Measurements from ENCODE around the gene AKR1C2.
A peak's percentile ranks its signal among the peaks of the same experiment; 100 is the strongest.
"Not testable (repeated sequence)": the region's sequence is repeated elsewhere in the genome, so short reads cannot be mapped to it uniquely, and the experiment has no call there.

Gene AKR1C2

DNA sequence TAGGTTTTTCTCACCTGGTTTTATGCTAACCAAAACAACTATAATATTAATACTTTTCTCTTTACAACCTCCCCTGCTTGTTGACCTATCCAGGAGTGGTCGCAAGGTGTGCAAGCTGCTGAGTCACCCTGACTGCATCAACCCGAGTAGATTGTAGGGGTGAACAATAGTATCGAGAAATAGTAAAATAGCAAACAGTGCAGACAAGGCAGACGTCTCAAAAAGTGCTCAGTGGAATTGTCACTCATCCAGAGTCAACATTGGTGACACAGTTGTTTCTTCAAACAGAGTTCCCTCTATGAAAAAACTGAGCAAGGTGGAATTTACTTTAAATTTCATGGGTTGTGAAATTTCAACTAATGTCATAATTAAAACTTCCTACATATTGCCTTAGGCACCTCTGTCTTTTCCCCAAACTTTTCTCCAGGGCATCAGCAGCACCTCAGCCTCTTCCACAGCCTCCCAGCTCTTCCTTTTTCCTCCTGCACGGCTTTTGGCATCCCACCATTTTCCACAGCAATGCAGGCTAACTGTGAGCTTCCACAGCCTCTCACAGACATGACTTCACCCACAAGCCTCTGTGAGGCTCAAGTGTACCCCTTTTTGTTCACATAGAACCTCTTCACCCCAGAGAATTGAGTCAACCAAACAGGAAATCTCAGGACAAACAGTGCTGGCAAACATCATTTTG lies 46.6 kb downstream of the AKR1C2 start:
- H3K9ac ChIP-seq (ENCODE audit: low read length); H3K27me3 ChIP-seq (ENCODE audit: control insufficient read depth, insufficient read depth, low read length); H3K36me3 ChIP-seq (ENCODE audit: control insufficient read depth, insufficient read depth, low read length); H3K4me3 ChIP-seq (ENCODE audit: low read length); H3K4me1 ChIP-seq (ENCODE audit: control insufficient read depth, insufficient read depth, low read length); H3K27ac ChIP-seq (ENCODE audit: low read depth, low read length): not testable (repeated sequence)

DNA sequence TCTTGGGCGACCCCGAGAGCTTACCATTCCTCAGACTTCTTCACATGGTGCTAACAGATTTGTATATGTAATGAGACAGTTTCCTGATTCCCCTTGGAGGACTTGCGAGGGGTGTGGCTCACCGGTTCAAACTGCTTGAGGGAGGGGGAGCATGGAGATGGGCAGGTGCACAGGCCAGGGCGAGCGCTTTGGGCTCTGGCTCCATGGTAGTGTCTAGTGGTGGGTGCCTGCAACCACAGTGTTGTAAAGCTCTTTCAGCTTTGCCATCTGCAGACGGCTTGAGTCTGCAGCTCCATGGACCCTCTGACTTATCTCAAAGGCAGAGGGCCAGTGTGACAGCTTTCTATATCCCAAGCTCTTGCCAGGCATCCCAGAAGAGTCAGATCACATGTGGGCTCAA lies 47.6 kb downstream of the AKR1C2 start:
- H3K4me1 ChIP-seq (ENCODE audit: control insufficient read depth, insufficient read depth, low read length); H3K36me3 ChIP-seq (ENCODE audit: control insufficient read depth, insufficient read depth, low read length); H3K27ac ChIP-seq (ENCODE audit: low read depth, low read length); H3K4me3 ChIP-seq (ENCODE audit: low read length); H3K27me3 ChIP-seq (ENCODE audit: control insufficient read depth, insufficient read depth, low read length); H3K9ac ChIP-seq (ENCODE audit: low read length): not testable (repeated sequence)

DNA sequence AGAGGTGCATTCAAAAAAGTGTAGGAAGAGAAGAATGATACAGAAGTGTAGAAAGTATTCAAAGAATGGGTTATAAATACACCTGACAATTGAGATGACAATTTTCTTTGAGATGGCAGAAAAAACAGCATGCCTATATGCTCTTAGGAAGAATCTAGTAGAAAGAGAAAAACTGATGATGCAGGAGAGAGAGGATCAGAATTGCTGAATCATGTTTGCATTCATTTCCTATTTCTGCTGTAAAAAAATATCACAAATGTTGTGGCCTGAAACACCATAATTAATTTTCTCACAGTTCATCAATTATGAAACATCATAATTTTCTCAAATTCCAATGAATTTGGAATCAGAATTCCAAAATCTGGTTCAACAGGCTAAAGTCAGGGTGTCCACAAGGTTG lies 50.3 kb downstream of the AKR1C2 start:
- no peak overlapping the region for H3K4me3 ChIP-seq (ENCODE audit: low read length)
- H3K4me1 ChIP-seq (ENCODE audit: control insufficient read depth, insufficient read depth, low read length), result peaks cover 2% of the 10 kb centered on the region
- H3K9ac ChIP-seq (ENCODE audit: low read length), result no peak overlapping the region
- H3K27me3 ChIP-seq (ENCODE audit: control insufficient read depth, insufficient read depth, low read length), result no peaks in the 10 kb centered on the region
- no peak overlapping the region for H3K27ac ChIP-seq (ENCODE audit: low read depth, low read length)
- H3K36me3 ChIP-seq (ENCODE audit: control insufficient read depth, insufficient read depth, low read length), result no peaks in the 10 kb centered on the region

DNA sequence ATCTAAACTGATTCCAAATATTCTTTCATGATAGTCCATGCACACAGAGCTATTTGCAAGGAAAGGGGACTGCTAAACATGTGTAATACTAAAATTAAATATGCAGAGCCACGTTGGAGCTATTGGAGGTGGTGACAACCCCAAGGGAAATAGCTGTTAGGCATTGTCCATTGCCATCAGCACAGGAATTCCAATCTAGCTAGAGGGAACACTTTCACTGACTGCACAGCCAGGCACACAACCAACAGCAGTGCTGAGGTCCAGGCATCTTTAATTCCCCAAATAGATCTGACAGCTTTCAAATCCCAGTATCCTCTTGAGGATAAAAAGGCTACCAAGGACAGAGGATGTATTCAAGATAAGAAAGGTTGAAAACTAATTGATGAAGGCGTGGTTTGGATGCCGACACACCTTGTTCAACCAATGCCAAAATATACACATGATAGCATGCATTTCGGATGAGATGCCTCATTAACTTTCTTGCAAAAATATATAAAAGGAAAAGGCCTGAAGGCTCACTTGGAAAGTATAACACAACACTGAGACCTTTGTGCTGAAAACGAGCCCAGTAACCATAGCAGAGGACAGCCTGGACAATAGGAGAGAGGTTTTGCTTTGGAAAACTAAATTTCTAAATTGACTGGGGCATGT lies 52.0 kb downstream of the AKR1C2 start:
- not testable (repeated sequence) for H3K27me3 ChIP-seq (ENCODE audit: control insufficient read depth, insufficient read depth, low read length); H3K27ac ChIP-seq (ENCODE audit: low read depth, low read length); H3K36me3 ChIP-seq (ENCODE audit: control insufficient read depth, insufficient read depth, low read length); H3K4me3 ChIP-seq (ENCODE audit: low read length); H3K9ac ChIP-seq (ENCODE audit: low read length); H3K4me1 ChIP-seq (ENCODE audit: control insufficient read depth, insufficient read depth, low read length)

DNA sequence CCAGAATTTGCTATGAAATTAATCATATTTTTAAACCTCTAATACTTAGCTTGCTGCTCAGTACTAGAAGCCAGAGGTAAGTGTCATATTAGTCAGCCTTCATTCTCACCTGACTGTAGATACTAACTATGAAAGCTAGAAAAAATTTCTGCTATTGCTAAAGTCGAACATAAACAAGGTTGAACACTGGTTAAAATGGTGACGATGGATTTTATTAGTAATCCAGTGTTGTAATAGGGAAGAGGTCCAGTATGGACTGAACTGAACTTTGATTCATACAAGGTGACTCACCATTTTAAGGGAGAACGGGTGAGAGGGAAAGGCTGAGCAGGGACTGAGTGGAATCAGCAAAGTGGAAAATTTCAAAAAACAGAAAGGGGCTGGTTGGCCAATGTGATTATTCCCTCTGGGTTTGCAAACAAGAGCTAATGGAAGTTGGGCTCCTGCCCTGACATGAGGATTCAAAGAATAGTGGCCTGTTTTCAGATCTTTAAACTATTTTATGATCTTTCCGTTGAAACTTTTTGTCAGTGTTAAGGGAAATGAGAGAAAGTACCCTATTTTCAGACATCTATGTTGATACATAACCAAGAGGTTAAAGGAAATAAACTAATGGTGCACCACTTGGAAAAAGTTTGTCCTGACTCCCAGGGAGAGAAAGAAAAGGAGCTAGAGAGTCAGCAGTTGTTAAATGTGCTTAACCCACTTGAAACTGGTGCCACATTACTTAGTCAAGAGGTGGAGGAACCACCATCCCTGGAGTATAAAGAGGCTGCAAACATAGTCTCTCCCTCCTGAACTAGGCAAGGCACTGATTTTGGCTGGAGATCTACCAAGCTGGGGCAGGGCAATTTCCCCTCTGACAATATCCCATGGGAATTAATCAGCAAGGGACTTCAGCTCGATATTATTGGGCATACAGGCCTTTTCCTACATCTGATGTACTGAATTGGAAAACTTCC lies 55.7 kb downstream of the AKR1C2 start:
- Histone ChIP-seq H3K27ac (ENCODE audit: low read depth, low read length) (peak overlapping the region; percentile 52), H3K4me3 (ENCODE audit: low read length) (no peak overlapping the region), H3K9ac (ENCODE audit: low read length) (no peak overlapping the region), H3K27me3 (ENCODE audit: control insufficient read depth, insufficient read depth, low read length) (no peaks in the 10 kb centered on the region), H3K4me1 (ENCODE audit: control insufficient read depth, insufficient read depth, low read length) (peaks cover 12% of the 10 kb centered on the region), H3K36me3 (ENCODE audit: control insufficient read depth, insufficient read depth, low read length) (no peaks in the 10 kb centered on the region)

DNA sequence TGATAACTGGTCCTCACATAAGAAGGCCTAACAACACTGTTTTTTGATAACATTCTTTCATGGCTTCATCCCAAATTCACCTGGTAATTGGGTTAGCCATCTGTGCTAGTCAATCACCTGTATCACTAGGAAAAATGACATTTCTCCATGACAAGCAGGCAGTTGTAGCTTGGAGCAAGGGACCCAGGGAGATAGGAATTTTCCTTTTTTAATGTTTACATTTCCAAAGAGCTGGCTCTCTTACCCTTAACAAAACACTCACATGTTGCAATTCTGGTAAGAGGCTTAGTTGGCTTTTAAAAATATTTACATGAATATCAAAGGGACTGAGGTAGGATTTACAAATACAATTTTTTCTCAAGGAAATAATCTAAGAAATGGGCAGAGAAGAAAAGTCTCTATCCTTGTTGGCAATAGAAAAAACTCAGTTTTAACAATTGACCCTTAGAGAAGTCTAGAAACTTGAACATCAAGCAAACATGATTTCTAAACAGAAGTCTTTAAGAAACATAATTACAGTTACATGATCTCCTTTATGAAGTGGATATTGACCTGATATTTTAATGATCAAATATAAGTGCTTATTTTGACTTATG lies 56.5 kb downstream of the AKR1C2 start:
- H3K36me3 ChIP-seq (ENCODE audit: control insufficient read depth, insufficient read depth, low read length), result no peaks in the 10 kb centered on the region
- H3K4me3 ChIP-seq (ENCODE audit: low read length), result no peak overlapping the region
- H3K27ac ChIP-seq (ENCODE audit: low read depth, low read length), result peak overlapping the region; percentile 52
- no peaks in the 10 kb centered on the region for H3K27me3 ChIP-seq (ENCODE audit: control insufficient read depth, insufficient read depth, low read length)
- H3K9ac ChIP-seq (ENCODE audit: low read length), result no peak overlapping the region
- H3K4me1 ChIP-seq (ENCODE audit: control insufficient read depth, insufficient read depth, low read length), result peaks cover 12% of the 10 kb centered on the region

DNA sequence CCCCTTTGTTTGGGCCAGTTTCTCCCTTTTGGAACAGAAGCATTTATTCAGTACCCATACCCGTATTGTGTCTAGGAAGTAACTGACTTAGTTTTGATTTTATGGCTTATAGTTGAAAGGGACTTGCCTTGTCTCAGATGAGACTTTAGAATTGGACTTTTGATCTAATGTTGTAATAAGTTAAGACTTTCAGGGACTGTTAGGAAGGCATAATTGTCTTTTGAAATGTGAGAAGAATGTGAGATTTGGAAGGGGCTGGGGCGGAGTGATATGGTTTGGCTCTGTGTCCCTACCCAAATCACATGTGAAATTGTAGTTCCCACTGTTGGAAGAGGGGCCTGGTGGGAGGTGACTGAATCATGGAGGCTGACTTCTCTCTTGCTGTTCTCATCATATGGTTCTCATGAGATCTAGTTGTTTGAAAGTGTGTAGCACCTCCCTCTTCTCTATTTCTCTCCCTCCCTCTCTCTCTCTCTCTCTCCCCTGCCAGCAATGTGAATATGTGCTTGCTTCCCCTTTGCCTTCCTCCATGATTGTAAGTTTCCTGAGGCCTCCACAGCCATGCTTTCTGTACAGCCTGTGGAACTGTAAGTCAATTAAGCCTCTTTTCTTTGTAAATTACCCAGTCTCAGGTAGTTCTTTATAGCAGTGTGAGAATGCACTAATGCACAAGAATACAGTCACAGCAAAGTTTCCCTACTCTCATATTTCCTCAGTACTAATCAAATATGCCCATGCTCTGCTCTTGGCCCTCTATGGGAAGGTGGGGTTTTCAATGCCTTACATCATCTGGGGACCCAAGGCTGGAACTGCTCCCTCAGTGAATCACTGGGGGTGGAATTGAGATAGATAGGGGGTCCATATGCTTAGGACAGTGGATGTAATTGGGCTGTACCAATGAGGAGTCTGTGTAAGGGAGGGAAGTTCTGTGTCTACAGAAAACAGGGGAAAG lies 57.6 kb downstream of the AKR1C2 start:
- H3K27me3 ChIP-seq (ENCODE audit: control insufficient read depth, insufficient read depth, low read length), result no peaks in the 10 kb centered on the region
- H3K4me1 ChIP-seq (ENCODE audit: control insufficient read depth, insufficient read depth, low read length), result peaks cover 12% of the 10 kb centered on the region
- no peak overlapping the region for H3K4me3 ChIP-seq (ENCODE audit: low read length)
- H3K27ac ChIP-seq (ENCODE audit: low read depth, low read length), result no peak overlapping the region
- no peak overlapping the region for H3K9ac ChIP-seq (ENCODE audit: low read length)
- no peaks in the 10 kb centered on the region for H3K36me3 ChIP-seq (ENCODE audit: control insufficient read depth, insufficient read depth, low read length)

DNA sequence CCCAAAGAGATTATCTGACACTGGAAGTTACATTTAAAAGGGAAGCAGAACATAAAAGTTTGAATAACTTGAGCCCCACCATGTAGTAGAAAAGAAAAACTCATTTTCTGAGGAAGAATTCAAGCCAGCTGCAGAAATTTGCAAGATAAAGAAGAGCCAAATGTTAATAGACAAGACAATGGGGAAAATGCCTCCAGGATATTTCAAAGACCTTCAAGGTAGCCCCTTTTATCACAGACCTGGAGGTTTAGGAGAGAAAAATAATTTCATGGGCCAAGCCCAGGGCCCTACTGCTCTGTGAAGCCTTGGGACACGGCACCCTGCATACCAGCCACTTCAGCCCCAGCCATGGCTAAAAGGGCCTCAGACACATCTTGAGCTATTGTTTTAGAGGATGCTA lies 58.8 kb downstream of the AKR1C2 start:
- H3K9ac ChIP-seq (ENCODE audit: low read length), result no peak overlapping the region
- no peaks in the 10 kb centered on the region for H3K27me3 ChIP-seq (ENCODE audit: control insufficient read depth, insufficient read depth, low read length)
- H3K4me3 ChIP-seq (ENCODE audit: low read length), result no peak overlapping the region
- H3K36me3 ChIP-seq (ENCODE audit: control insufficient read depth, insufficient read depth, low read length), result no peaks in the 10 kb centered on the region
- H3K4me1 ChIP-seq (ENCODE audit: control insufficient read depth, insufficient read depth, low read length), result peaks cover 12% of the 10 kb centered on the region
- no peak overlapping the region for H3K27ac ChIP-seq (ENCODE audit: low read depth, low read length)

DNA sequence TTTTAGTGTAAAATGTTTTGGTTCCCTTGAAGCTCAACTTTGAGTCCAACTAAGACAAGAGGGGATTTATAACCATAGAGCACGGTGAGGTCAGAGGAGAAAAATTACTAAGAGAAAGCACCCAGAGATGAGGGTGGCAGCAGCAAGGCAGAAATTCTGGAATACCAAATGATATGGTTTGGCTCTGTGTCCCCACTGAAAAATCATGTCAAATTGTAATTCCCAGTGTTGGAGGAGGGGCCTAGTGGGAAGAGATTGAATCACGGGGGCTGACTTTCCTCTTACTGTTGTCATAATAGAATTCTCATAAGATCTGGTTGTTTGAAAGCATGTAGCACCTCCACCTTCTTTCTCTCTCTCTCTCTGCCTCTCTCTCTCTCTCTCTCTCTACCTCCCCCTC lies 59.8 kb downstream of the AKR1C2 start:
- Histone ChIP-seq H3K4me1 (ENCODE audit: control insufficient read depth, insufficient read depth, low read length) (peaks cover 12% of the 10 kb centered on the region), H3K27ac (ENCODE audit: low read depth, low read length) (no peak overlapping the region), H3K36me3 (ENCODE audit: control insufficient read depth, insufficient read depth, low read length) (no peaks in the 10 kb centered on the region), H3K4me3 (ENCODE audit: low read length) (no peak overlapping the region), H3K27me3 (ENCODE audit: control insufficient read depth, insufficient read depth, low read length) (no peaks in the 10 kb centered on the region), H3K9ac (ENCODE audit: low read length) (no peak overlapping the region)

DNA sequence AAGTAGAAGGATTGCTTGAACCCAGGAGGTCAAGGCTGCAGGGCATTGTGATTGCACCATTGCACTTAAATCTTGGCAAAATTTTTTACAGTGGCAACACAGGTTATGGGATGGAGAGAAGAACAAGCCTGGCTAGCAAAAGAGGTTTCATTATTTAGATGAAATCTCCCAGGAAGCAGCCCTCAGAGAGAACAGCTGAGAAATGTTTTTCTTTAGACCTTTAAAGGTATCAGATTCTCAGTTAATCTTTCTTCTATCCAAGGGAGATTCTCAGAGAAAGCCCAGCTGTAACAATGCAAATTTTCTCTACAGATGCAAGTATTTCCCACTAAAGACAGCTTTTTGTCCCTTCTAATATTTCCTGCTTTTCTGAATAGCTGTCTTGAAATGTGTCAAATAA lies 60.2 kb downstream of the AKR1C2 start:
- not testable (repeated sequence) for H3K4me3 ChIP-seq (ENCODE audit: low read length); H3K27me3 ChIP-seq (ENCODE audit: control insufficient read depth, insufficient read depth, low read length); H3K27ac ChIP-seq (ENCODE audit: low read depth, low read length); H3K9ac ChIP-seq (ENCODE audit: low read length); H3K36me3 ChIP-seq (ENCODE audit: control insufficient read depth, insufficient read depth, low read length)
- H3K4me1 ChIP-seq (ENCODE audit: control insufficient read depth, insufficient read depth, low read length), result peaks cover 10% of the 10 kb centered on the region

DNA sequence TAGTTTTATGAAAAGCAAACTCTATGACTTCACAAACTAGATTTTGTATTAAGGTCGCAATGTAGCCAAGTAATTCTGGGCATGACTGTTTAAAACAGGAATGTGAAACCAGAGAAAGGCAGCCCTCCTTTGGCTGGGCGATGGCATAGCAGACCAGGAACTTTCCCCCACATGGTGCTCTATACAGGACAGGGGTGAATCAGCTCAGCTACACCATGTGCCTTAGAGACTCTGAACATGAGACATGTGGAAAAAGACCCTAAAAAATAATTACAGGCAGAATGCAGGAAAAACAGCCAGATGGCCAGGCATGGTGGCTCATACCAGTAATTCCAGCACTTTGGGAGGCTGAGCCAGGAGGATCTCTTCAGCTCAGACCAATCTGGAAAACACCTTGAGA lies 60.7 kb downstream of the AKR1C2 start:
- H3K27ac ChIP-seq (ENCODE audit: low read depth, low read length); H3K27me3 ChIP-seq (ENCODE audit: control insufficient read depth, insufficient read depth, low read length); H3K4me1 ChIP-seq (ENCODE audit: control insufficient read depth, insufficient read depth, low read length); H3K9ac ChIP-seq (ENCODE audit: low read length); H3K36me3 ChIP-seq (ENCODE audit: control insufficient read depth, insufficient read depth, low read length); H3K4me3 ChIP-seq (ENCODE audit: low read length): not testable (repeated sequence)
